Measurements from ENCODE around the gene GSTO2. TPM values are rescaled to one million over a fixed set of nuclear protein-coding genes. Genes with fewer than 3 reads are reported as not detected.

The GSTO2 gene
- total and polyA plus RNA-seq, 8 donors, result 9.5 to 33.6 (median 29.1) TPM

- Histone ChIP-seq H3K4me1 (peaks cover 0 to 3% of the 10 kb centered on the region in 2 donors), H3K27me3 (peaks cover 0 to 10% of the 10 kb centered on the region in 2 donors), H3K36me3 (no peaks in the 10 kb centered on the region), H3K9me3 (no peaks in the 10 kb centered on the region), H3K4me3 (no peak overlapping the region), H3K27ac (no peak overlapping the region)
- TF ChIP-seq CTCF (IDR thresholded peaks at IDR 0.05), result no peak
- ATAC-seq (no peak), DNase-seq (no peak)
- intact Hi-C loops (cut with DNase I), result no loop called here
Measured at GRCh38 chr10:104279550-104280259, 10.7 kb downstream of the GSTO2 start.

GRCh38 chr10:104281694-104282093 lies 12.7 kb downstream of the GSTO2 start:
- Histone ChIP-seq H3K4me3 (no peak overlapping the region), H3K4me1 (no peaks in the 10 kb centered on the region), H3K9me3 (no peaks in the 10 kb centered on the region), H3K27me3 (no peaks in the 10 kb centered on the region), H3K27ac (no peak overlapping the region), H3K36me3 (no peaks in the 10 kb centered on the region)
- no peak for TF ChIP-seq CTCF (IDR thresholded peaks at IDR 0.05)
- intact Hi-C loops (cut with DNase I), result no loop called here
- DNase-seq, result no peak
- ATAC-seq, result no peak

- Histone ChIP-seq H3K27ac (no peak overlapping the region), H3K36me3 (no peaks in the 10 kb centered on the region), H3K9me3 (no peaks in the 10 kb centered on the region), H3K4me3 (no peak overlapping the region), H3K27me3 (no peaks in the 10 kb centered on the region), H3K4me1 (no peaks in the 10 kb centered on the region)
- no peak for TF ChIP-seq CTCF (IDR thresholded peaks at IDR 0.05)
- intact Hi-C loops (cut with DNase I), result no loop called here
- no peak for DNase-seq
- ATAC-seq, result no peak
Measured at GRCh38 chr10:104284846-104285245, 15.9 kb downstream of the GSTO2 start.

- no peaks in the 10 kb centered on the region for H3K36me3 ChIP-seq
- no peaks in the 10 kb centered on the region for H3K27me3 ChIP-seq
- no peak overlapping the region for H3K27ac ChIP-seq
- DNase-seq (no peak), ATAC-seq (no peak)
- peaks cover 0 to 11% of the 10 kb centered on the region in 2 donors for H3K4me1 ChIP-seq
- no peaks in the 10 kb centered on the region for H3K9me3 ChIP-seq
- H3K4me3 ChIP-seq, result no peak overlapping the region
- intact Hi-C loops (cut with DNase I), result no loop called here
- no peak for TF ChIP-seq CTCF (IDR thresholded peaks at IDR 0.05)
Measured at GRCh38 chr10:104286939-104287338, 18.0 kb downstream of the GSTO2 start.

- no peaks in the 10 kb centered on the region for H3K27me3 ChIP-seq
- H3K27ac ChIP-seq, result no peak overlapping the region
- ATAC-seq (no peak), DNase-seq (no peak)
- H3K36me3 ChIP-seq, result no peaks in the 10 kb centered on the region
- no peak overlapping the region for H3K4me3 ChIP-seq
- intact Hi-C loops (cut with DNase I), result no loop called here
- peaks cover 0 to 20% of the 10 kb centered on the region in 2 donors for H3K4me1 ChIP-seq
- no peak for TF ChIP-seq CTCF (IDR thresholded peaks at IDR 0.05)
- no peaks in the 10 kb centered on the region for H3K9me3 ChIP-seq
Measured at GRCh38 chr10:104288355-104288754, 19.4 kb downstream of the GSTO2 start.

All from left lung (tissue), 10 donors.